Inflammatory macrophage (primary cell): ENCODE results near the gene VEPH1.

Source experiments
- DNase-seq, 2 donors: peaks; one replicate each; pipeline ENCODE4 v3.0.0-alpha.2; 2020 to 2022

VEPH1 gene

GRCh38 chr3:157423337-157423736 is 79.9 kb downstream of the VEPH1 start:
- no peak for DNase-seq

DNA sequence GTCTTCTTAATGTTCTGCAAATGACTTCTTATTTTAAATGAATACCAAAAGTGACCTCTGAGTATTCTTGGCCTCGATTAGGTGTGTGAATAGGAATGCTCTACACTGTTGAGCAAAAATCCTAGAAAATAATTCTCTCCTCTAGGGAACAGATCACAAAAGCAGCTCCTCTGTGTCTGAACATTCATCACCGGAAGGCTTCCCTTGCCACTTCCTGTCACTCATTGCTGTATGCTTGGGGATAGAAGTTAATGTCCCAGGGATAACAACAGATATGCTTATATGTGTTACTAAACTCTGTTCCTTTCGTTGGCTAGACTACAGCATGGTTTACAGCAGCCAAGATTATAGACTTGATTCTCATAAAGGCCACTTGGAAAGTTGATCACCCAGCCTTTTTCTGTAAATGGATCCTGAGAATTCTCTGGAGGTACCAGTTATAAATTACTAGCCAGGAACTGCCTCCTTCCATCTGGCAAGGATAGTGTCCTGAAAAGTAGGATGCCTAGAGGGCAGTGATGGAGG is 82.5 kb downstream of the VEPH1 start:
- no peak for DNase-seq

DNA sequence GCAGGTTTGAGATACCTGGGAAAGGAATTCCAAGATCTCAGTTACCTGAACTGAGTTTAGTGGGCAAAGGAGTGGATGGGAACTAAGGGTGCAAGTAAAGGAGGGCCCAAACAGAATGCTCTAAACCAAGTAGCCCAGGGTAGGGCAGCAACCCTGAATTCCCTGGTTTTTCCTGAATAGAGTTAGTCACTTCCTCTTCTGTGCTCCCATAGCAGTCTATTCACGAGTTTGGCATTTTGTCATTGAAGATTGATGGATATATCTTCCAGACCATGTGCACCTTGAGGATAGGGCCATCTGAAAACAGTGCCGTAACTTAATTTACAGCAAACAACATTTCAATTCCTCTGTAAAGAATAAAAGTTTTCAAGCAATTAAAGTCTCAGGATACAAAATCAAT is 85.1 kb downstream of the VEPH1 start:
- DNase-seq, result no peak

DNA sequence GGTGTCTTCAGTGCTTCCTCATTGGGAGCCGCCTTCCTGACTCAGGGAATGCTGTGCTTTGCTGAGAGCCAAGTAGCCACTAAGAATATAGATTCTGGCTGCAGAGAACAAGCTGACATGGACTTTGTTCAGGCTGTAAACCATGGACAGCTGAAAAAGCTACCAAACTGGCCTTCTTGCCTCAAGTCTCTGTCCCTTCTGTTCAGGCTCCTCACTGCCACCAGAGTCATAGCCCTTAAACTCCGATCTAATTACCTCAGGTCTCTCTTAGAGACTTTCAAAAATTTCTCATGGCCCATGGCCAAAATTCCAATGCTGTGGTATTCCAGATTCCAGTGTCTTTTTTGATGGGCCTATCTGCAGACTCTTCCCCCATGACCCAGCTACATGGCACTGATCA is 86.0 kb downstream of the VEPH1 start:
- DNase-seq, result no peak

DNA sequence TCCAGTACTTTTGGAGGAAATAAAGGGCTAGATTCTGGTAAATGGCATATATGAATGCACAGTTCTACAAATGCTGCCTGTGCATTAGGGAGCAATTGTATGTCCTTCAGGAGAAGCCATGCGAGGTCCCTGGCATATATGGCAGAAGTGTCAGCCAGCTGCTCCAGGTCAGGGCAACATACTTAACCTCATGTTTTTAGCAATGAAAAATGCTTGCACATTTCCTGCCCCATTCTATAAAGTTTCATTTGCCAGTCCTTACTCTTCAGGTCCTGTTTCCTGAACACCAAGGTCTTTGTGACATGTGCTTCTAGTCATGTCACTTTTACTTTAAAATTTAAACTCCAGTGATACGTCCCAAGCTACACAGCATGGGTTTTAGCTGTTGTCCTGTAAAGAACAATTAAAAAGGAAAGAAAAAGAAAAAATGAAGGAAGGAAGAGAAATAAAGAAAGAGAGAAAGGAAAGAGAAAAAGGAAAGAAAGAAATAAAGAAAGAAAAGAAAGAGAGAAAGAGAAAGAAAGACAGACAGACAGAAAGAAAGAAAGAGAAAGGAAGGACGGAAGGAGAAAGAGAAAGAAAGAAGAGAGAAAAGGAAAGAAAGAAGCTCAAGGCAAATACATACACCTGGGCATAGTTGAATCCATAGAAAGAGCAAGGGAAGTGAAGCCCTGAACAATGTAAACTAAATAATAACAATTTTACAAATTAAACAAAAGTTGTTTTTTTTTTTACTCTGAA is 86.7 kb downstream of the VEPH1 start:
- no peak for DNase-seq

DNA sequence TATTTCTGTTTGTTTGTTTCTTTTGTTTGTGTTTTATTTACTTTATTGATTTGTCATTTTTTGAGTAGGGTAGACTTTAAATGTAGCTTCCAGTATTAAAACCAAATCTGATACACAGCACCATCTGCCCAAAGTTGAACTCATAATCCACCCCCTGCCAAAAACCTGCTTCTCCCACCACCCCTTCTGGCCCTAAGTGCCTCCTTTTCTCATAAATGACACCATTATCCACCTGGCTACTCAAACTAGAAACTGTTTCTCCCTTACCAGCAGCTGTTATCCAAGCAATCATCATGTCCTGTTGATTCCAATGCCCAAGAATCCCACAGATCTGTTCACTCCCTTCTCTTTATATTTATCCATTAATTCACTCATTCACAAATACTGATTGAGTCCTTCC is 88.4 kb downstream of the VEPH1 start:
- no peak for DNase-seq

- no peak for DNase-seq
Observed at GRCh38 chr3:157412323-157412855, 90.8 kb downstream of the VEPH1 start.

DNA sequence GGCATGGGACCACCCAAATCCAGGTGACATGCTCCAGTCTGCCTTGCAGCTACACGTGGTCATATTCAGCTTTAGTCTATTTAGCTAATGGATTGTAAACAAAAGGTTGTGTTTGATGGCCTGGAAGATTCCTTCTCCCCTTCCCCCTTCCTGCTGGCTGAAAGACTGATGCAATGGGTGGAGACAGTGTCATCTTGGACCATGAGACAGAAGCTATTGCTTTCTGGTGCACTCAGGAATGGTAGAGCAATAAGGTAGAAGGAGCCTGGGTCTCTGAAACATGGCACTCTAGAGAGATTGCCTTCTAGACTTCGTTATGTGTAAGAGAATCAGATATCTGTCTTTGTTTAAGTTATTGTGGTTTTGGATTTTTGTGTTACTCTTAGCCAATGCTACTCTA is 92.3 kb downstream of the VEPH1 start:
- no peak for DNase-seq

- no peak for DNase-seq
Observed at GRCh38 chr3:157409516-157409915, 93.7 kb downstream of the VEPH1 start.

- DNase-seq, result no peak
Observed at GRCh38 chr3:157408499-157409149, 94.6 kb downstream of the VEPH1 start.

- no peak for DNase-seq
Observed at GRCh38 chr3:157407769-157408168, 95.4 kb downstream of the VEPH1 start.

DNA sequence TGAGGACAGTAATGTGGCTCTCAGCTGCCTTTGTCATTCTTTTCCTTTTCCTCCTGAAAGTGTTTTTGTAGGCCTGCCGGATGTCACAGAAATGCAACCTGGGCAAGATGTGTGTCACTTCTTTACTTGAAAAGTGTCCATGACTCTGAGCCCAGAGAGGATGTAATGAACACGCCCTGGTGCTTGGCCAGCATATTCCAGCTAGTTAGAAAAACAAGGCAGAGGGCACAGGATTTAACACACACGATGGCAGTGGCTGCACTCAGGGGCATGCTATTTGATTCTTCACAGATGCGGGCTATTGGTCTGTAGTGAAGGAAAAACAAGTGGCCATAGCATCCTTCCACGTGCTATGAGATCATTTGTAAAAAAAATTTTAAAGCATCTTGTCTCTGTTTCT is 96.8 kb downstream of the VEPH1 start:
- no peak for DNase-seq

DNA sequence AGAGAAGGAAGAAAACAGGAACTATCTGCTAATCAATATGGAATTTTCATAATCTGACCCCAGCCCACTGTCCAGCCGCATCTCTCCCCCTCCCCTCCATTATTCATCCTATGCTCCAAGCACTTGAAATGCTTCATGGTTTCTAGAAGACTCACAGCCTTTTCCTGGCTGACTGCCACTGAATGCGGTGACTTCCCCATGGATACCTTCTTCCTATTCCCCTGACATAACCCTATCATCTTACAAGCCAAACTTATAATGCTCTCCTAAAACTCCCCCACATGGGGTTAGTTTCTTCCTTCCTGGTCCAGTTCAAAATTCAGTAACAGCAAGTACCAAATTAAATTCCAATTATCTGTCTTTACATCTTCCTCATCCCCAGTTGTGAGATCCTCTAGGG is 97.8 kb downstream of the VEPH1 start:
- DNase-seq, result no peak

GRCh38 chr3:157404381-157404780 is 98.8 kb downstream of the VEPH1 start:
- DNase-seq, result no peak

- DNase-seq, result no peak
Observed at GRCh38 chr3:157398598-157398997, 104.6 kb downstream of the VEPH1 start.

DNA sequence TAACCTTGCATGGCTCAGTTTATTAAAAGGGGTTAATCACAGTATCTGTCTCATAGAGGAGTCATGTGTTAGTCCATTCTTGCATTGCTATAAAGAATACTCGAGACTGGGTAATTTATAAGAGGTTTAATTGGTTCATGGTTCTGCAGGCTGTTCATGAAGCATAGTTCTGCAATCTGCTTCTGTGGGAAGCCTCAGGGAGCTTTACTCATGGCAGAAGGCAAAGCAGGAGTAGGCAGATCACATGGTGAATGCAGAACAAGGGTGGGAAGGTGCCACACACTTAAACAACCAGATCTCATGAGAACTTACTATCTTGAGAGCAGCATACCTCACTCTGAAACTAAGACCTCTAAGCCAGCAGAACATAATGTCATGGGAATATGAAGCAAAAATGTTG is 108.8 kb downstream of the VEPH1 start:
- peak; percentile 48 to 83 for DNase-seq

DNA sequence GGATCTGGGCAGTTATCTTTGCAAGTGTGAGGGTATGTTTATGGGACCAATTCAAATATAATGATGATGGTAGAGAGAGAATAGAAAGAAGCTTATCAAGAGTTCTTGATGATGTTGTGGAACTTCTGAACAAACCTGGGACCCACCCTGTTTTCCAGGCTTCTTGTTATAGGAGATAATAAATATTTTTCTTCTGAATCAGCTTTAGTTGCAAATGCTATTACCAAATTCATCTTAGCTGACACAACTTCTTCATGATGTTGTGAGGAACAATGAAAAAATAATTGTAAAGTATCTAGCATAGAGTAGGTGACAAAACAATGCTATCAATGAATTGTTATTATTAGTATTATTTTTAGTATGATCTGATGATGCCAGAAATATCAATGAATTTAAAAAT is 110.1 kb downstream of the VEPH1 start:
- DNase-seq, result no peak

- DNase-seq, result no peak
Observed at GRCh38 chr3:157392104-157392503, 111.1 kb downstream of the VEPH1 start.

- no peak for DNase-seq
Observed at GRCh38 chr3:157390713-157391515, 112.3 kb downstream of the VEPH1 start.

GRCh38 chr3:157388976-157389375 is 114.2 kb downstream of the VEPH1 start:
- DNase-seq, result no peak

GRCh38 chr3:157387708-157388435 is 115.3 kb downstream of the VEPH1 start:
- no peak for DNase-seq

DNA sequence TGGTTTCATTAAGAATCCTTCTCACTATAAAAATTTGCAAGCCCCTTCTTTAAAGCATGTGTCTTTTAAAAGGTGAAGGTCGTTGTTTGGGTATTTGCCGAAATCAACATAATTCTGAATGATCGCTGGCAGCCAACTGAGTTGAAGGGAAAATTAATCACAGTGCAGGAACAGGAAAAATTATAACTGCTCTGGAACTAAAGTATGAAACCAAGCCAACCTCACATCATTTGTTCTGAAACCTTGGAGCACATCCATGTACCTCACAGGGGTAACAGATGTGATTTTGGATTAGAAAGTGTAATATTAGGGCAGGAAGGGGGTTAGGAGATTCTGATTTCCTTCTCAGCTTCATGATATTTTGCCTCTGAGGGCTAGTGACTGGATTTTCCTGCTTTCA is 118.7 kb downstream of the VEPH1 start:
- DNase-seq, result no peak

DNA sequence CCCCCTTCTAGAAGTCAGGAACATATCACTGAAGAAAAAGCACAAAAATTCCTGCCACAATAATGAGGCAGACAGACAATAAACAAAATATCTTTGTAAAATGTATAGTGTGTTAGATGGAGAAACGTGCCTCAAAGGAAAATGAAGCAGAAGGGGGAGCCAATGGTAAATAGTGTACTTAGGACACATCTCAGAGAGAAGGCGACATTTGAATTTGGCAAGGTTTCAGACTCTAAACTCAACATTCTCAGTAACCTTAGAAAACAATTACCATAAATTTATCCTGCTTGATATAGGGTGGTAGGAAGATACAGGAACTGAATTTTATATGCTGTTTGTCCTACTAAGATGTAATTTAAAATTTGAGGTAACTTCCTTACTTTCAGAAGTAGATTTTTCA is 119.2 kb downstream of the VEPH1 start:
- no peak for DNase-seq
